NCI-H69 (cell line): ENCODE results near the gene SH3BGR.
A peak's percentile ranks its signal among the peaks of the same experiment; 100 is the strongest.
"Not testable (repeated sequence)": the region's sequence is repeated elsewhere in the genome, so short reads cannot be mapped to it uniquely, and the experiment has no call there.

ENCODE experiments used
- DNase-seq: peaks from one replicate; lab custom pipeline; 2025; lab: John Stamatoyannopoulos, UW

Gene SH3BGR

GRCh38 chr21:39515684-39516472, 64.1 kb downstream of the SH3BGR start:
- DNase-seq = no peak

GRCh38 chr21:39518055-39518846, 66.5 kb downstream of the SH3BGR start:
- peak; percentile 88 for DNase-seq

GRCh38 chr21:39518847-39519210, 67.1 kb downstream of the SH3BGR start:
- DNase-seq = peak; percentile 25

- DNase-seq = peak; percentile 6
These were observed 68.1 kb downstream of the SH3BGR start for GRCh38 chr21:39519835-39520234.

GRCh38 chr21:39523399-39523798, 71.6 kb downstream of the SH3BGR start:
- DNase-seq = no peak

GRCh38 chr21:39523915-39524314, 72.1 kb downstream of the SH3BGR start:
- no peak for DNase-seq

GRCh38 chr21:39525129-39525528, 73.4 kb downstream of the SH3BGR start:
- no peak for DNase-seq

- DNase-seq = no peak
These were observed 73.8 kb downstream of the SH3BGR start for GRCh38 chr21:39525601-39526000.

GRCh38 chr21:39527067-39527595, 75.4 kb downstream of the SH3BGR start:
- DNase-seq = no peak

- DNase-seq = peak; percentile 54
These were observed 76.1 kb downstream of the SH3BGR start for GRCh38 chr21:39527664-39528381.

GRCh38 chr21:39529026-39529425, 77.3 kb downstream of the SH3BGR start:
- DNase-seq = no peak

GRCh38 chr21:39531064-39531463, 79.3 kb downstream of the SH3BGR start:
- no peak for DNase-seq

GRCh38 chr21:39531840-39532239, 80.1 kb downstream of the SH3BGR start:
- peak; percentile 54 for DNase-seq

- DNase-seq = no peak
These were observed 82.0 kb downstream of the SH3BGR start for GRCh38 chr21:39533545-39534380.

GRCh38 chr21:39535646-39536437, 84.1 kb downstream of the SH3BGR start:
- DNase-seq = no peak

GRCh38 chr21:39536835-39537234, 85.1 kb downstream of the SH3BGR start:
- no peak for DNase-seq

- DNase-seq = no peak
These were observed 85.8 kb downstream of the SH3BGR start for GRCh38 chr21:39537571-39537970.

GRCh38 chr21:39538453-39539042, 86.8 kb downstream of the SH3BGR start:
- DNase-seq = no peak

GRCh38 chr21:39540367-39540766, 88.6 kb downstream of the SH3BGR start:
- DNase-seq = not testable (repeated sequence)

- no peak for DNase-seq
These were observed 91.0 kb downstream of the SH3BGR start for GRCh38 chr21:39542736-39543135.
